HK-2 (cell line): ENCODE results near the gene COG5.

ENCODE experiments used
- DNase-seq: peaks from one replicate; pipeline ENCODE4 v3.0.0-alpha.2; 2018; ENCODE audit not compliant: unreplicated experiment

COG5 gene

DNA sequence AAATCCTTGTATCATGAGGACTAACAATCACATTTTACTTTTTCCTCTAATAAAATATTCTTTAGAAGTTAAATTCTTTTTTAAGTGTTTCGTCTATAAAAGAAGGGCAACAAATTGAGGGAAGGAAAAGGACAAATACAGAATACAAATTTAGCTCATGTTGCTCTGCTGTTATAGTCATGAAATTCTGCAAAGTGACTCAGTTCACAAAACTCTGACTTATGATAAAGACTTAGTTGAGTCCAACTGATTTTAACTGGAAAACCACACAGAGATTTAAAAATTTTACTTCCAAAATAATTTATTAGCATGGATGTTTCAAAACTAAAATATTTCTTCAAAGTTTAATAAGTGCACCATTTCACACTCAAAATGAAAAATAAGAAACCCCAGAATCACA, 168.9 kb downstream of the COG5 start:
- DNase-seq: no peak

DNA sequence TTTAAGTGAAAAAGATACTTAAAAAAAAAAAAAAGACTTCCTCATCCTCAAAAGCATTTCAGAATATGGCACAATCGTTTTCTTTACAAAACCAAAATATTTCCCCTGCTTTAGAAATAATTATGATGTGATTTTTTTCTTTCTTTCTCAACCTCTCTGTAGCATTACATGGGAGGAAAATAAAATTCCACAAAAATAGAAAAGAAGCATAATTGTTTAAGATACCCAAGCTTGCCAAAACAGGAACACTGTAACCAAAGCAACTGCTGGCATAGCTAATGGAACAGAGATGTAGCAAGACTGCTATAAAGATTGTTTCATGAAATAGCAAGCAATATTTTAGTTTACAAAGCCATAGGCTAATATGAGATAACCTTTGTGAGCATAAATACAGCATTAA, 169.4 kb downstream of the COG5 start:
- DNase-seq: no peak

DNA sequence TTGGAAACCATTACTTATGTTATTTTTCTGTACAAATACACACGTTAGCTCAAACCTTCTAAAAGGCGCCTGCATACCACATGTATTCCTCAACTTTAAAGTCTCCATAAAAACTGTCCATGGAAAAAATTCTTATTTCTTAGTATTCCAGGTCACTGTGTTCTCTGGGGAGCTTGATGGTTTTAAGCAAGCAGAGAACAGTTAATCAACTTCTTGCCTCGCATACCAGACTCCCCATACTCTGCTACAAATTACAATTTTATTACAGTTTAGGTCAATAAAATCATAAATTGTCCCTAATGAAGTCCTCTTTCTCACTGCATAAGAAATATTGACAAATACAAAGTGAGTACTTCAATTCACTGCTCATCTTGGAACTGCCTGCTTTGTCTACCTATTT, 170.9 kb downstream of the COG5 start:
- no peak for DNase-seq

DNA sequence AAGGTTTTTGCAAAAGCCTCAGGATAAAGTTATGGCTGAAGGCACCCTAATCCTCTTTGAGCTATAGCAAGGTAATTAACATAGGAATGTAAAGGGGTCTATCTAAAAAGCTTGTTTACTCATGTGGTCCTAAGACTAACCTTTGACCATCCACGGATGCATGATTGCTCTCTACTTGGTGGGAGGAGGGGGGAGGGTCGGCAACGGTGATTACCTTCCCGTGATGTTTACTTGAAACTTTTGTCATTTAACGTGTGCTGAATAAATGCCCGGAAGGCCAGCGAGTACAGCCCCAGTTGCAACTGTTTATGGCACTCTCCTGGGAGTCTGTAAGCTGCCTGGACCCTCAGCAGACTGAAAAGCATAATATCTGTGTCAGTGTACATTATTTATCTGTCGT, 172.8 kb downstream of the COG5 start:
- DNase-seq: no peak

DNA sequence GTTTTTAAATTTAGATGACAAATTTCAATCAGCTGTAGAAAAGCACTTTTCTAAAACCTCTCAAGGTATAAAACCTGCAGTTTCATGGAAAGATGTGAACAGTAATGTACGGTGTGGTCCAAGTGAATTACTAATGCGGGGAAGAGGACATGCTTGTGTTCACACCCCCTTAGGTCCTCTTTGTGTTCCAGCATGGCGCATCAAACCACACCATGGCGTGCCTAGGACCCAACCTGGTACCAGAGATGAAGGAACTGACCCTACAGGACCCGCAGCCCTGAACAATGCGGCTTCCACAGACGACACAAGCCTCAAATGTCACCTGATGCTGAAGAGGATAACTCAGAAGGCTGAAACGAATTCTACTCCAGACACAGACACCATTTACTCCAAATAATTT, 175.1 kb downstream of the COG5 start:
- no peak for DNase-seq

DNA sequence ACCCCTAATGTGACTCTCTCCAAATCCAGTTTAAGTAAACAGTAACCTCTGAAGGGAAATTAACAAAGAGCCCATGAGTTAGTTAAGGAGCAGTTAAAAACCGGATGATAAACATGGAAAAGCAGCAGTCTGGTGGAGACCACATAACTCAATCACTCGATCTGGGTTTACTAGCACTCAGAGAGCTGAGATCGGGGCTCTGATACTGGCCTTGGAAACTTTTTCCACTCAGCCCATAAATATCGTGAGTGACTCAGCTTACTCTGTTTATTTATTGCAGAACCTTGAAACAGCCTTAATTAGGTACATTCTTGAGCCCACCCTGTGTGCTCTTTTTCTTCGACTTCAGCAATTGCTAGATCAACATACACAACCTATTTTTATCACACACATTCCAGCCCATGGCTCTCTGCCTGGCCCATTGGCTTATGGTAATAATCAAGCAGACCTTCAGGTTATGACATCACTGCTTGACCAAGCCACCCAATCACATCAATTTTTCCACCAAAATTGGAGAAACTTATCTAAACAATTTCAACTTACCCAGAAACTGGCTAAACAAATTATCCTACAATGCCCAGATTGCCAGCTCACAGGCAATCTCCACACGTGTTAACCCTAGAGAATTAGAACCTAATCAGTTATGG, 176.0 kb downstream of the COG5 start:
- no peak for DNase-seq

DNA sequence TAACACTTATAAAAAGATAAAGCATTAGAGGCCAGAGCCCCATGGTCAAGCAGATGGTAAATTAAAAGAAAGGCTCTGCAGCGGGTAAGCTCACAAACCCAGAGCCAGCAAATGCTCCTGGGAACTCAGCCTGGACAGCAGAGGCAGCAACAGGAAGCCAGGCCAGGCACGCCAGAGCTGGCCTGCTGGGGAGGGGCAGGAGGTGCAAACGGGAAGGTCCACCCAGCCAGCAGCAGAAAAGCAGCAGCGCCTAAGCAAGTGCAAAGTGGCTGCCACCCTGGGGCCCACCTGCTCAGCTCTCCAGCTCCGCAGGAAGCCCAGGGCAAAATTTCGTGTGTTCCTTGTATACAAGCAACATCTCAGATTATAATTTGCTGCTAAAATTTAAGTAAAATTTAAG, 176.6 kb downstream of the COG5 start:
- DNase-seq: no peak

DNA sequence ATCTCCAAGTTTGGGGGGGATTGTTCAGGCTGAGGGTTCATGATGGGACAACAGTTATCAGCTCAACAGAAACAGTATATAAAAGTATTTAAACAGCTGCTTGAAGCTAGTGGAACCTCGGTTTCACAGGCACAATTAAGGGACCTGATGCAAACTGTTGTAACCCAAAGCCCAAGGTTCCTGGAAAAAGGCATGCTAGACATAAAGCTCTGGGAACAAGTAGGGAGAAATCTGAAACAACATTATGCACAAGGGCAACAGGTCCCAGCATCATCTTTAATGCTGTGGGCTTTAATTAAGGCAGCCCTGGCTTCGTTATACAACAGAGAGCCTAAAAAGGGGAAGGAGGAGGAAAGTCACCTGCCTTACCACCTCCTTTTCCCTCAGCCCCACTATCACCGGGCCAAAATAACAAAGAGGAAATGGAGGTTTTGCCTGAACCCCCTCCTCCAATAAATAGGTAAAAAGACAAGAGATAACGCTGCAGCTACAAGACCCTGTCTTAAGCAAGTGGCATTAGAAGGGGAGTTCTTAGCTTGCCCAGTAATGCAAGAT, 177.1 kb downstream of the COG5 start:
- DNase-seq: no peak

DNA sequence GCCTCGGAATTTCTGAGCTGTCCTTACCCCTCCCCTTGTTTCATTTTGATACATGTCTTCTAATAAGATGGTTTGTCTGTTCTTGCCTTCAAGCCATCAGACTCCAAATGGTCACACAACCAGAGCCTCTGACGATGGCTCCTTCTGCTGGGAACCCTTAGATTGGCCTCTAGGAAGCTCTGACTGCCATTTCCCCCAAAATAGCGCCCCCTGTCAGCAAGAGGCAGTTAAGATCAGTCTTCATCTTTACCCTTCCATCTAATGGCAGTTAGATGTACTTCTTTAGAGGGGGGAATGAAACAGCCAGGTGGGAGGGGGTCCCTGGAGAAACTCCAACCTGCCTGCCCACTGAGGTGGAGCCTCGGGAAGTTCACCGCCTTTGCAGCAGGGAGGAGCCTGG, 179.7 kb downstream of the COG5 start:
- no peak for DNase-seq

DNA sequence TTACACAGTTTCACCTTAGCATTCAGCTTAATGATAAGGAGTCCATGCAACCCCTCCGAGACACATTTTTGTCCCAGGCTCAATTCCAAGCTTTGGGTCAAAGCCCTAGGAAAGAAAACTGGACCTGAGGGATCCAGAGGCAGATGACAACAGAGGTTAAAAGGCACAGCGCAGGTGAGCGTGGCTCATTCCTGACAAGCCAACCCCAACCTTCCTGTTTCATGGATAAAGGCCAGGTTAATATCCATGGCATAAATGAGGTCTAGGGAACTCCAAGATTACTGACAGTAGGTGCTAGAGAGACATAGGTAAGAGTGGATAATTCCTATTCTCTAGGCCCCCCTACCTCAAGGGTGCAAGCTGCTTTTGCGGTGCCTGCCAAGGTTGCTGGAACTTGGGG, 180.5 kb downstream of the COG5 start:
- no peak for DNase-seq

DNA sequence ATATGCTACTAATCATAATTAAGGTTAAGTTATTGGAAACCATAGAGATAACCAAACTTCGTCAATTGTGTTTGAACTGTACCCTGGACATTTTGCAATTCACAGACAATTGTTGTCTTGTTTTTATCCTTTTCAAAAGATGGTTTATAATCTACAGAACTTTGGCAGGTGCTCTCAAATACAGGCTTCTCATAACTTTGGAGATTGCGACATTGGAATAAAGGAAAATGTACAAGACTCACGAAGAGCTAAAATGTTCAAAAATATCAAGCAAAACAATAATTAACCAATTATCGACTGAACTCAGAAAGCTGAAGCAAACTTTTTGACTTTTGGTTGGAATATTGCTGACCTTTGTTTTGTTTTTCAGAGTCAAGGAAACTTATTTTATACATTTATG, 182.3 kb downstream of the COG5 start:
- no peak for DNase-seq

DNA sequence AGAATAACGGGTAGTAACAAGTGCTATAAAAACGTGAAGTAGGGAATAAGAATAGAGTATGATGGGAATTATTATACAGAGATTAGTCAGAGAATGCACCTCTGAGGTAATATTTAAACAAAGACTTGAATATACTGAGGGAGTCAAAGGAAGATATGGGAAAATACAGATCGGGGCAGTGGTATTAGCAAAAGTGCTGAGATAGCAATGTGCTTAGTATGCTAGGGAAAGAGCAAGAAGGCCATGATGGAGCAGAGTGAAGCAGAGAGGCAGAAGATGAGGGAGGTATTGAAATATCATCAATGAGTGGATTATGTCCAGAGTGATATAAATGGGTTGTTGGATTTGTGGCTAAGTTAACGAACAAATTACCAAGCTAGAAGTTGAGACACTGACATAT, 190.4 kb downstream of the COG5 start:
- no peak for DNase-seq

DNA sequence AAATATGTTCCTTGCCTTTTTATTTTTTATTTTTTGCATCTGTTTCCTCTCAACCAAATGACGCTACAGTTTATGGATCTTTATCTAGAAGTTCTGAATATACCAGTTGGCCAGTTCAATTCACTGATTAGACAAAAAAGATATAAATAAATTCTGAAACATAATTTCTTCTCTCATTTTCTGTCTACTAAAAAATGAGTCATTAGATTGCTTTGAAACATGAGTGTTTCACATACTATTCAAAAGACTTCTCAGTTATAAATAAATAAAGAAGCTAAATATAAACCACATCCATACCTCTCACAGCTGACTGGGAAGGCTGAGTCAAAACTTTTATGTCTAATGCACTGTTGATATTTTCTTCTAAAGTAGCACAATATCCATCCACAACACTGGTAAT, 191.4 kb downstream of the COG5 start:
- no peak for DNase-seq

DNA sequence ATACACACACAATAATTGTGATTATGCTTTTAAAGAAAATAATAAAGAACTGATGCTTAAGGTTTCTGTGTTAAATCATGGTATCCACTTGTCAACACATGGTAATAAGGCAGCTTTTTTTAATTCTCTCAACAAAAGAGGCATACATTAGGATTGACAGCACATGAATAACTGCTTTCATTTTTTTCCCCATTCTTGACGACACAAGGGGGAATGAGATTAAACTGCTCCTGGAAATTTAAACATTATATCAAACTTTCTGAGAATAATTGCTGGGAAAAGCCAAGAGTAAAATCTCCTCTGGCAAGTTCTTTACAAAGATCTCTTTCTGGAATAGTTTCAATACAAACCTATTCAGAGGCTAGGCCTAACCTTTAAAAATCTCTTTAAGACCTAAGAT, 192.9 kb downstream of the COG5 start:
- DNase-seq: no peak

DNA sequence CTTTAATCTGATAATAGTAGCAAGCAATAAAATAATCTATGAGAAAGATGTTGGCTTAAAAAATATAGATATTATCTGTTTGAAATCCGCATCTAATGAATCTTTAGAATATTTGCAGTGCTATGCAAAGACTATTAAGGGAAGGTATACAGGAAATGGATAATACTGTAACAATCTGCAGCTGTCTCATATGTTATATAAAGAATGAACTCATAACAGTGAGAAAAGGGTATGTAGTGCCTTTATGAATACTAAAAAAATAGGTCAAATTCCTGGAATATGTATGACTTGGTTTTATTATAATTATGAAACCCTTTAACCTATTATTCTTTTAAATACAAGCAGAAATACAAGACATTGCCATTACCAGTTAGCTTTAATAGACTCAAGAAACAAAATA, 198.9 kb downstream of the COG5 start:
- DNase-seq: no peak

DNA sequence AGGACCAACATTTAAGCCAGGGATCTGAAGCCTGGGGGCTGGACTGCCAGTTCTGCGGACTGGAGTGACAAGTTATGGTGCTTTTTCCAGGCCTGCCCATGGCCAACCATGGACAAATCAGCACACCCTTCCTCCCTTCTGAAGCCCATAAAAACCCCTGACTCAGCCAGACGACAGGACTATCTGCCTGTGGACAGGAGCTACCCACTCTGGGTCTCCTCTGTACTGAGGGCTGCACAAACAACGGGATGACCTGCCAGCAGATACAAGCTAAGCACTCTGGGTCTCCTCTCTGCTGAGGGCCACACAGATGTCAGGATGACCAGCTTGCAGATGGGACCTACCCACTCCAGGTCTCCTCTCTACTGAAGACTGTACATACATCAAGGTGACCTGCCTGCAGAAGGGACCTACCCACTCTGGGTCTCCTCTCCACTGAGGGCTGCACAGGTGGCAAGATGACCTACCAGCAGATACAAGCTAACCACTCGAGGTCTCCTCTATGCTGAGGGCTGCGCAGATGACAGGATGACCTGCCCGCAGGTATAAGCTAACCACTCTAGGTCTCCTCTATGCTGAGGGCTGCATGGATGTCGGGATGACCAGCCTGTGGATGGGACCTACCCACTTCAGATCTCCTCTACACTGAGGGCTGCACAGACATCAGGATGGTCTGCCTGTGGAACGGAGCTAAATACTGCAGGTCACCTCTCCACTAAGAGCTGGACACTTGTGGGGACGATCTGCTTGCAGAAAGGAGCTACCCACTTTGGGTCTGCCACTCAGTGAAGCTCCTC, 204.0 kb downstream of the COG5 start:
- no peak for DNase-seq

DNA sequence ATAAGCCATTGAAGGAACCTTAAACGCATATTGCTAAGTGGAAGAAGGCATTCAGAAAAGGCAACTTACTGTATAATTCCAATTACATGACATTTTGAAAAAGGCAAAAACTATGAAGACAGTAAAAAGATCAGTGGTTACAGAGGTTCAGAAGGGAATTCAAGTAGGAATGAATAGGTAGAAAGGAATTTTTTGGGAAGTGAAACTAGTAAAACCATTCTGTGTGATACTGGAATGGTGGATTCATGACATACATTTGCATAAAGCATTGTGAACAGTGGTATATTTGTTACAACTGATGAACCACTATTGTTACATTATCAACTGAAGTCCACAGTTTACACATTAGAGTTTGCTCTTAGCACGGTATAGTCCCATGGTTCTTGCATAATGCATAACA, 208.1 kb downstream of the COG5 start:
- no peak for DNase-seq

DNA sequence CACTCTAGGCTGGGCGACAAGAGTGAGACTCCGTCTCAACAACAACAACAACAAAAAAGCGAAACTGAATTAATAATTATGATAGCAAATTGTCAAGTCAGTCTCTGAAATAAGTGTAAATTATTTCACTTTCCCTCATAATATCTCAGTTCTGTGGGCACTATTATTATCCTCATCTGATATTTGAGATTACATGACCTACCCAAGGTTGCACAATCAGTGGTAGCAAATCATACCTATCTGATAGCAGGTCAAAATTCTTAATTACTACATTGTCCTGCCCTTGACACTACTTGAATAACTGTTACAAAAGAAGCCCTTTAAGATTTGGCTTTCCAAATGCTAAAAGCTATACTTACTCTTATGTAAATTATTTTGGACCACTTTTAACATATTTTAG, 209.1 kb downstream of the COG5 start:
- DNase-seq: no peak

DNA sequence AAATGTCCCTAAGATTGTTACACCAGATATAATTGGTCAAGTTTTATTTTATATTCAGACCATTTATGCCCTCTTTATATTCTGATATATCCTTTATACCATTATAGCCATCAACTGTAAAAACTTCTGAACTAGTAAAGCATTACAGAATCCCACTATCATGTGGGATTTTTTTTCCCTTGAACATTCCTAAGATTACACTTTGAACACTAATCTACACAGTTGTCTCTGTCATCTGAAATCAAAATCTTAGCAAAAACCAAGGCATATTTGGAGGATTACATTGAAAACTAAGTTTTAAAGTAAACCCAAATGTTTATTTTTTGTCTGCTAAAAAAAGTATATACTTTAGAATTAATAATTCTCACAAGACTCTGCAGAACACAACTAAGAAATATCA, 210.0 kb downstream of the COG5 start:
- DNase-seq: no peak

DNA sequence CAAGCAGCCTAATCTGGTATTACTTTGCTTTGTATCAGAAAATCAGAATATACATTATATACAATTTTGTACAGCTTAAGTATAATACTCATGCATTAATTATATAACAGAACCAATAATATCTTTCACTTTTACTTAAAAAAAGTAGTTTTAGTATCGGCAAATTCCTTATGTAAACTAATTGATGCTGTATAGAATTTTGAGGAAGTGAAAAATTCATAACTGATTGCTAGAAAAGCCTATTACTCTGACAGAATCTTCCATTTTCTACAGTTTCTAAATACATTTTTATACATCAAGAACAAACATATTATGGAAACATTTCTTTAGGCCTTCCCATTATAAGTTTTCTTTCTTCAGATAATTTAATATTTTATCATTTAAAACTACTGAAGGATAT, 217.8 kb downstream of the COG5 start:
- no peak for DNase-seq

DNA sequence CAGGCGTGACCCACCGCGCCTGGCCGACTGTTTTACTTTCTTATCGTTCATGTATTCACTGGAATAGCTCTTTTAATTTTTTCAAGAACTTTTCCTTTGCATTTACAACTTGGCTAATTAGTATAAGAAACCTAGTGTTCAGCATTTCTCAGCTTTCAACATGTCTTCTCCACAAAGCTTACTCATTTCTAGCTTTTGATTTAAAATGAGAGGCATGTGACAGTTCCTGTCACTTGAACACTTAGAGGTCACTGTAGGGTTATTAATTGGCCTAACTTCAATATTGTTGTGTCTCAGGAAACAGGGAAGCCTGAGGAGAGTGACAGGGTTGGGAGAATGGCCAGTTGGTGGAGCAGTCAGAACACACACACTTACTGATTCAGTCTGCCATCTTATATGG, 218.9 kb downstream of the COG5 start:
- DNase-seq: no peak

DNA sequence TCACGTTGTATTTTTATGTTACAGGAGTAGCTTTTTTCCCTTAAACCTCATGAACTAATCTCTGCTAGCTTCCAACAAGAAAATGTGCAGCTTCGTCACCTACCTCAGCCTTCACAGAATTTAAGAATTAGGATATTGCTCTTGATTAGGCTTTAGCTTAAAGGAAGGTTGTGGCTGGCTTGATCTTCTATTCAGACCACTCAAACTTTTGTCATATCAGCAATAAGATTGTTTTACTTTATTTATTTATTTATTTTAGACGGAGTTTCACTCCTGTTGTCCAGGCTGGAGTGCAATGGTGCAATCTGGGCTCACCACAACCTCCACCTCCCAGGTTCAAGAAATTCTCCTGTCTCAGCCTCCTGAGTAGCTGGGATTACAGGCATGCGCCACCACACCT, 219.4 kb downstream of the COG5 start:
- no peak for DNase-seq

DNA sequence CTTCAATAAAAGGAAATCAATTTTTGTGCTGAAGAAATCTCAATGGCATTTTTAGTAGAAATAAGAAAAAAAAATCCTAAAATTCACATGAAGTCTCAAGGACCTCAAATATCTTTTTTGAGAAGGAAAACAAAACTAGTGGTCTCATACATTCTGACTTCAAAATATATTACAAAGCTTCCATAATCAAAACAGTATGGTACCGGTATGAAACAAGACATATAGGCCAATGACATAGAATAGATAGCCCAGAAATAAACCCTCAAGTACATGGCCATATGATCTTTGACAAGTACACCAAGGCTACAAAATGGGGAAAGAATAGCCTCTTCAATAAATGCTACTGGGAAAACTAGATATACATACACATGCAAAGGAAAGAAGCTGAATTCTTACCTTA, 225.6 kb downstream of the COG5 start:
- no peak for DNase-seq
